ENCODE data around the gene HMCN1. TPM values are rescaled to one million over a fixed set of nuclear protein-coding genes. Genes with fewer than 3 reads are reported as not detected.

The HMCN1 gene
- total and polyA plus RNA-seq, 9 donors, result 7.9 to 22.6 (median 11.2) TPM

DNA sequence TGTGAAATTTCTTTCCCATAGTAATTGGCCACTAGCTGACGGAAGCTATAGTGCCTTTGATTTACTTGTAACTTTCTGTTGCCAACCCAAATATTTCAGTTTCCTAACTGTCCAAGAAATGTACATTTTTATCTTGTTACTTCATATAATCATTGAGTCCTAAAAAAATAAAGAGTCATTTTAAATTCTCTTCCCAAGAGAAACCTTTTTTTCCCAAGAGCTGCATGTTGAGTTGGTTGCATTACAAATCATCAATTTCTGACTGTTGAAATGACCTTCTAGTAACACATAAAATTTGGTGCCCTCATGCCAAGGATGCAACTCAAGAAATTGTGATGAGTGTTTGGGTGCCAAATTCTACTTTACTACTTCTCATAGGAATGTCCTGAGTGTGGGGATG is 61.0 kb downstream of the HMCN1 start:
- no peak for DNase-seq
- Histone ChIP-seq H3K27ac (ENCODE audit: low read length) (no peak overlapping the region), H3K9me3 (replicated peaks; ENCODE audit: control insufficient read depth, low read depth, low read length) (peaks cover 7% of the 10 kb centered on the region), H3K4me3 (ENCODE audit: low read length) (no peak overlapping the region), H3K27me3 (ENCODE audit: control insufficient read depth, insufficient read depth, low read length) (no peaks in the 10 kb centered on the region), H3K36me3 (ENCODE audit: control insufficient read depth, insufficient read depth, low read length) (no peaks in the 10 kb centered on the region), H3K4me1 (ENCODE audit: control insufficient read depth, insufficient read depth, low read length) (no peaks in the 10 kb centered on the region)
- WGBS (ENCODE audit: insufficient coverage), result no CpG with 5 or more reads among the region's 1 CpG

DNA sequence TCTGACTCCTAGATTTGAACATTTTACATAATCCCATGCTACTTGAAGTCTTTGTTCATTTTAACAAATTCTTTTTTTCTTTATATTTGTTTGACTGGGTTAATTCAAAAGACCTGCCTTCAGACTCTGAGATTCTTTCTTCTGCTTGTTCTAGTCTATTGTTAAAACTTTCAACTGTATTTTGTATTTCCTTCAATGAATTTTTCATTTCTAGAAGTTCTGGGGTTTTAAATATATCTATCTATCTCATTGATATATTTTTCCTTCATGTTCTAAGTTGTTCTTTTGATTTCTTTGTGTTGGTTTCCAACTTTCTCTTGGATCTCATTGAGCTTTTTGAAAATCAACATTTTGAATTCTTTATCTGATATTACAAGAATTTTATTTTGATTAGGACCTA is 64.3 kb downstream of the HMCN1 start:
- Histone ChIP-seq H3K4me3 (ENCODE audit: low read length) (no peak overlapping the region), H3K9me3 (replicated peaks; ENCODE audit: control insufficient read depth, low read depth, low read length) (peaks cover 7% of the 10 kb centered on the region), H3K36me3 (ENCODE audit: control insufficient read depth, insufficient read depth, low read length) (no peaks in the 10 kb centered on the region), H3K27me3 (ENCODE audit: control insufficient read depth, insufficient read depth, low read length) (no peaks in the 10 kb centered on the region), H3K4me1 (ENCODE audit: control insufficient read depth, insufficient read depth, low read length) (no peaks in the 10 kb centered on the region), H3K27ac (ENCODE audit: low read length) (no peak overlapping the region)
- no peak for DNase-seq

DNA sequence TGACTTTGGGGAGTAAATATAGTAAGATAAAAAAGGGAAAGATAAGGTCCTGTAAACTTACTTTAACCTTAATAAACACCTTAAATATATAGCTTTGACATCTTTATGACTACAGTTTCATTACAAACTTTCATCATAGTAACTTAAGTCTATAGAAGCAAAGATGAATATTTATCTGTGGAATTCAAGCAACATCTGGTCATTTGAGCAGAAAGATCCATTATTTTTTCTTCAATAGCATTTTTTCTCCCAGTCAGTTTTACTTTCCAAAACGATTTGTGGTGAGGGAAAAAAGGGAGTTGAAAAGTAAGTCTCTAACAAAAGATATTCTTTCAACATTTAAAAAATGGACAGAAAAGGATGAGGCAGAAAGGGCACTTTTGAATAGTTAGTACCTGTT is 69.0 kb downstream of the HMCN1 start:
- no peaks in the 10 kb centered on the region for H3K27me3 ChIP-seq (ENCODE audit: control insufficient read depth, insufficient read depth, low read length)
- no peaks in the 10 kb centered on the region for H3K36me3 ChIP-seq (ENCODE audit: control insufficient read depth, insufficient read depth, low read length)
- DNase-seq, result no peak
- H3K4me3 ChIP-seq (ENCODE audit: low read length), result no peak overlapping the region
- no CpG with 5 or more reads among the region's 1 CpG for WGBS (ENCODE audit: insufficient coverage)
- H3K9me3 ChIP-seq (replicated peaks; ENCODE audit: control insufficient read depth, low read depth, low read length), result peaks cover 3% of the 10 kb centered on the region
- H3K27ac ChIP-seq (ENCODE audit: low read length), result no peak overlapping the region
- no peaks in the 10 kb centered on the region for H3K4me1 ChIP-seq (ENCODE audit: control insufficient read depth, insufficient read depth, low read length)

DNA sequence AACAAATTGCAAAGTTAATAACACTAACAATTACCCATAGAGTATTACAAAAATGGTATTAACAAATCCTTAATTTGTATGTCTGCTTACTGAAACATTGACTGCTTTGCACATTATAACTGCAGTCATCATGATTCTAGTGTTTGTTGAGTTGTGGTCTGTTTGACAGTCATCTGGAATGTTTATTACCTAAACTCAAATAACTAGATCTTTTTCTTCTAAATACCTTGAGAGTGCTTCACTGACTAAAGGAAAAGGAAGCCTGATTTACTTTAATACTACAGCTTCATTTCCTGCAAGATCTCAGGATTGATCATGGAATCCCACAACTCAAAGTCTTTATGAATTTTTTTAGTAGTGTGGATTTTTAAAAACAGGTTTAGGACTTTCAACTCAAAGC is 70.0 kb downstream of the HMCN1 start:
- Histone ChIP-seq H3K4me1 (ENCODE audit: control insufficient read depth, insufficient read depth, low read length) (no peaks in the 10 kb centered on the region), H3K36me3 (ENCODE audit: control insufficient read depth, insufficient read depth, low read length) (no peaks in the 10 kb centered on the region), H3K4me3 (ENCODE audit: low read length) (no peak overlapping the region), H3K27ac (ENCODE audit: low read length) (no peak overlapping the region), H3K9me3 (replicated peaks; ENCODE audit: control insufficient read depth, low read depth, low read length) (peaks cover under 1% of the 10 kb centered on the region), H3K27me3 (ENCODE audit: control insufficient read depth, insufficient read depth, low read length) (no peaks in the 10 kb centered on the region)
- no peak for DNase-seq

DNA sequence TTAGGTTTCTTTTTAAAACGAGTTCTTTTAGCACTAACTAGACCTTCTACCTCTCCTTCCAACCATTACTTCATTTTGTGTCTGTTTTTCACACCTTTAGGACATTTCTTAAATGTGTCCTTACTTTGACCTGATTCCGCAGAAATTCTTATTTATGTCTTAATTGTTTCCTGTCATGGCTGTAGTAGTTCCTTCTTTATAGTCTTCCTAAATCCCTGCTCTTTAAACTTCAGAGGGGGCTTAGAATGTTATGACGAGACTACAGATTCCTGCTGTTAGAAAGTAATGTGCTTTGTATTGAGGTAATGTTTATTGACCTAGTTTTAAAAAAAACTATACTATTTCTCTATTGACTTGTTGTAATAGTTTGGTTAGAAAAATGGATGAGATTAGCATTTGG is 70.4 kb downstream of the HMCN1 start:
- Histone ChIP-seq H3K9me3 (replicated peaks; ENCODE audit: control insufficient read depth, low read depth, low read length) (no peaks in the 10 kb centered on the region), H3K27me3 (ENCODE audit: control insufficient read depth, insufficient read depth, low read length) (no peaks in the 10 kb centered on the region), H3K4me3 (ENCODE audit: low read length) (no peak overlapping the region), H3K36me3 (ENCODE audit: control insufficient read depth, insufficient read depth, low read length) (no peaks in the 10 kb centered on the region), H3K27ac (ENCODE audit: low read length) (no peak overlapping the region), H3K4me1 (ENCODE audit: control insufficient read depth, insufficient read depth, low read length) (no peaks in the 10 kb centered on the region)
- no CpG with 5 or more reads among the region's 3 CpGs for WGBS (ENCODE audit: insufficient coverage)
- DNase-seq, result no peak

DNA sequence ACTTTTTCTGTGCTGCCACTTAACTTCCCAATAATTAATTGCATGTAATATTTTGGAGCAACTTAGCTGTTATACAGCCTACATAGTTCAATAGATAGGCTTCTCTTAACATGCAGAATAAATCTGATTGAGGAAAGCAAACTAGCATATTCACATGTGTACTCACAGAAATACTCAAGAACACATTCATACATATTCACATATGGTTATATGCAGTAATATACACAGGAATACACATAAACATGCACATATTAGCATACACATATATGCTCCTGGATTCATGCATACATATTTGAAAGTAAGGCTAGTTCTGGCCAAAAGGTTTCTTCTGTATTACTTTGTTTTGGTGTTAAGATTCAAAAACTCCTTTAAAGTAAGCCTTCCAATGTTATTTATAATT is 73.1 kb downstream of the HMCN1 start:
- Histone ChIP-seq H3K27ac (ENCODE audit: low read length) (no peak overlapping the region), H3K36me3 (ENCODE audit: control insufficient read depth, insufficient read depth, low read length) (no peaks in the 10 kb centered on the region), H3K27me3 (ENCODE audit: control insufficient read depth, insufficient read depth, low read length) (no peaks in the 10 kb centered on the region), H3K4me1 (ENCODE audit: control insufficient read depth, insufficient read depth, low read length) (no peaks in the 10 kb centered on the region), H3K9me3 (replicated peaks; ENCODE audit: control insufficient read depth, low read depth, low read length) (no peaks in the 10 kb centered on the region), H3K4me3 (ENCODE audit: low read length) (no peak overlapping the region)
- DNase-seq, result no peak

DNA sequence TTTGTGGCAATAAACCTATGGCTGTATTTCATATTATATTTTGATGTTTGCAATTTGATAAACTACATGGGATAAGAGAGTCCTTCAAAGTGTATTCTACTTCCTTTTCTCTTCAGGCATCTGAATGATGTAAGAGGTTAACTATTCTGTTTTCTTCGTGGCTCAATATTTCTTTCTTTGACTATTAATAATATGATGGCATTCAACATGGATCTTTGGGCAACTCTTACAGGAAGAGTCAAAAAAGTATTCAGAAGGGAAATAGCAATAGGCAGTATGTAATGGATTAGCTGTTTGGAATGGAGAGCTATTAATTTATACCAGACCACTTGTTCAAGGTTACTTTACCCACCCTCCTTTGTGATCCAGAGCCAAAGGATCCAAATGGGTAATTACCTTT is 74.4 kb downstream of the HMCN1 start:
- DNase-seq, result no peak
- Histone ChIP-seq H3K27ac (ENCODE audit: low read length) (no peak overlapping the region), H3K4me3 (ENCODE audit: low read length) (no peak overlapping the region), H3K27me3 (ENCODE audit: control insufficient read depth, insufficient read depth, low read length) (no peaks in the 10 kb centered on the region), H3K4me1 (ENCODE audit: control insufficient read depth, insufficient read depth, low read length) (no peaks in the 10 kb centered on the region), H3K9me3 (replicated peaks; ENCODE audit: control insufficient read depth, low read depth, low read length) (no peaks in the 10 kb centered on the region), H3K36me3 (ENCODE audit: control insufficient read depth, insufficient read depth, low read length) (no peaks in the 10 kb centered on the region)
- no CpG with 5 or more reads among the region's 1 CpG for WGBS (ENCODE audit: insufficient coverage)

DNA sequence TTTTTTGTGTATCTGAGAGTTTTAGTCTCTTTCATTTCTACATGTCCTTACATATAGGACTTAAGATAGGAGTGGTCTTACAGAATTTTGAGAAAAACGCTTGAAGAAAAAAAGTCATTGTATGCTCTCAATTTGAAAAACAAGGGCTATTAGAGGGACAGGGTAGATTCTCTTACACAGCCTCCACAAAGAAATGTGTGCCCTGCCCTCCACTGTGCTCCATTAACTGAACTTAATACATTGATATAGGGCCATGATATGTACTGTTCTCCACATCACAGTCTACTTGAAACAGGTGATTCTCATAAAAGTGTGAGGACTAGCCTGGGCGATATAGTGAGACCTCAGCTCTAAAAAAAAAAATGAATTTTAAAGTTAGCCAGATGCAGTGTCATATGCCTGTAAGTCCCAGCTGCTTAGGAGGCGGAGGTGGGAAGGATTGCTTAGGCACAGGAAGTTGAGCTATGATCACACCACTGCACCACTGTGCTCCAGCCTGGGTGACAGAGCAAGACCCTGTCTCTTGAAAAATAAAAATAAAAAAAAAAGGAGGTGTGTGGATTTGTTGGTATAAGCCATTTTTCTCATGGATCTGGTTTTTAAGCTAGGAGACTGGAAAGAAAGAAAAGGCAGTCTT is 77.0 kb downstream of the HMCN1 start:
- 100% methylated on average over 1 of the region's 3 CpGs for WGBS (ENCODE audit: insufficient coverage)
- no peaks in the 10 kb centered on the region for H3K36me3 ChIP-seq (ENCODE audit: control insufficient read depth, insufficient read depth, low read length)
- no peaks in the 10 kb centered on the region for H3K27me3 ChIP-seq (ENCODE audit: control insufficient read depth, insufficient read depth, low read length)
- no peak overlapping the region for H3K4me3 ChIP-seq (ENCODE audit: low read length)
- no peak for DNase-seq
- no peaks in the 10 kb centered on the region for H3K9me3 ChIP-seq (replicated peaks; ENCODE audit: control insufficient read depth, low read depth, low read length)
- H3K4me1 ChIP-seq (ENCODE audit: control insufficient read depth, insufficient read depth, low read length), result no peaks in the 10 kb centered on the region
- H3K27ac ChIP-seq (ENCODE audit: low read length), result no peak overlapping the region

DNA sequence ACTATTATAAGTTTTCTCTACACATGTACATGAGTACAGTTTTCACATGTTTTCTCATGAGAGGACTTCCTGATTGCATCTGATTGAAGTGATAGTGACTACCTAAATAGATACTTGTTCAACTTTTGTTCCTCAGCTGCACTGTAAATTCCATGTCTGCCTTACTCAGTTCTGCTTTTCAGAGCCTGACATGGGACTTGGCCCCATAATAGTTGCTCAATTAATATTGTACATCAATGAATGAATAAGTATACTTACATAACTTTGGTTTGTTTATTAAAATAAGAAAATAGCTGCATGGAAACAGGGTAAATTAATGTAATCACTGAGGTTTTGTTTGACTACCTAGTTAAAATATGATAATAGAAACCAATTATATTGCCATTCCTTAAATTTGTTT is 78.7 kb downstream of the HMCN1 start:
- Histone ChIP-seq H3K27me3 (ENCODE audit: control insufficient read depth, insufficient read depth, low read length) (no peaks in the 10 kb centered on the region), H3K27ac (ENCODE audit: low read length) (no peak overlapping the region), H3K4me1 (ENCODE audit: control insufficient read depth, insufficient read depth, low read length) (no peaks in the 10 kb centered on the region), H3K4me3 (ENCODE audit: low read length) (no peak overlapping the region), H3K36me3 (ENCODE audit: control insufficient read depth, insufficient read depth, low read length) (no peaks in the 10 kb centered on the region), H3K9me3 (replicated peaks; ENCODE audit: control insufficient read depth, low read depth, low read length) (no peaks in the 10 kb centered on the region)
- no peak for DNase-seq

DNA sequence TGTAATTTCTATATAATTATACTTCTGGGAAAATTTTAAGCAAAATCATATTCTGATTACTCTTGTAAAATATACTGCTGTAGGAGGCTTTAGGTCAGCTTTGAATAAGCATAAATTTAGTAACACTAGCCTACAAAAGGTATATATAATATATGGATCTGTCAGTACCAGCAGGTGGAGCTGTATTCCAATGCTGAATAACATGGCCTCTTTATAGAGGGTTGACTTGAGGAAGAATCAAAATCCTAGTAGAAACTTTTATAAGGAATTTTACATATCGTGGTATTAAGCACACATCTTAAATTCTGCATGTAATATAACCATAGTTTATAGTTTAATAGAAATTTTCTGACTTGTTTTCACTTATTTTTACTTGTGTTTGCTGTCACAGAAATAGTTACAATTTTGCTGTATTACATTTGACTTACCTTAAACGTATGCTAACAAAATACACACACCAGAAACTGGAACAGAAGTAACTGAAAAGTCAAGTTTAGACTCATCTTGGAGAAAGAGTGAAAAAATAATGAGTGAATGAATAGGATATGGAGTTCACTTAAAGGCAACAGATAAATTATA is 79.3 kb downstream of the HMCN1 start:
- Histone ChIP-seq H3K36me3 (ENCODE audit: control insufficient read depth, insufficient read depth, low read length) (no peaks in the 10 kb centered on the region), H3K9me3 (replicated peaks; ENCODE audit: control insufficient read depth, low read depth, low read length) (no peaks in the 10 kb centered on the region), H3K4me3 (ENCODE audit: low read length) (no peak overlapping the region), H3K4me1 (ENCODE audit: control insufficient read depth, insufficient read depth, low read length) (no peaks in the 10 kb centered on the region), H3K27me3 (ENCODE audit: control insufficient read depth, insufficient read depth, low read length) (no peaks in the 10 kb centered on the region), H3K27ac (ENCODE audit: low read length) (no peak overlapping the region)
- peak; percentile 70 for DNase-seq
- WGBS (ENCODE audit: insufficient coverage), result no CpG with 5 or more reads among the region's 2 CpGs

DNA sequence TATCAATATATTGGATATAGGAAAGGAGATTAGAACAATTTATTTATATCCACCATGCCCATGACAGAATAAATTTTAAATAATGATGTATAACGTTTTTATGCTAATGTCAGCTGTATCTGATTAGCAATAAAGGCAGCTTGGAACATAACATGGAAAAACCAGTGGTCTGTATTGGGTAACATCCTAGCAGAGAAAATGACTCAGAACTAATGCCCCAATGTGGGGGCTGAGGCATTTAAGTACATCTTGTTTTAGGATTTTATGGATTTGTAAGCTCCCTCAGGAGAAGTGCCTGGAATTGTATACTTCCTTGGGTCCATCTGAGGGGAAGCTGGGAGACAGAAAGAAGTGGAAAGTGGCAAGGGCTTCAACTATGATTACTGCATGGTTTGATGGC is 82.3 kb downstream of the HMCN1 start:
- Histone ChIP-seq H3K4me1 (ENCODE audit: control insufficient read depth, insufficient read depth, low read length) (no peaks in the 10 kb centered on the region), H3K27me3 (ENCODE audit: control insufficient read depth, insufficient read depth, low read length) (no peaks in the 10 kb centered on the region), H3K36me3 (ENCODE audit: control insufficient read depth, insufficient read depth, low read length) (no peaks in the 10 kb centered on the region), H3K9me3 (replicated peaks; ENCODE audit: control insufficient read depth, low read depth, low read length) (no peaks in the 10 kb centered on the region), H3K4me3 (ENCODE audit: low read length) (no peak overlapping the region), H3K27ac (ENCODE audit: low read length) (no peak overlapping the region)
- no CpG with 5 or more reads among the region's 1 CpG for WGBS (ENCODE audit: insufficient coverage)
- DNase-seq, result no peak

All from muscle of leg (tissue), 11 donors.